GM21529 (cell line): Measurements from ENCODE around the gene ABHD2.
A peak's percentile ranks its signal among the peaks of the same experiment; 100 is the strongest.
"Not testable (repeated sequence)": the region's sequence is repeated elsewhere in the genome, so short reads cannot be mapped to it uniquely, and the experiment has no call there.

Experiments
- ATAC-seq: cut with Tn5 transposase; IDR thresholded peaks from one replicate; pipeline ENCODE4 v1.9.1; 2021; ENCODE audit not compliant: unreplicated experiment

Gene ABHD2

DNA sequence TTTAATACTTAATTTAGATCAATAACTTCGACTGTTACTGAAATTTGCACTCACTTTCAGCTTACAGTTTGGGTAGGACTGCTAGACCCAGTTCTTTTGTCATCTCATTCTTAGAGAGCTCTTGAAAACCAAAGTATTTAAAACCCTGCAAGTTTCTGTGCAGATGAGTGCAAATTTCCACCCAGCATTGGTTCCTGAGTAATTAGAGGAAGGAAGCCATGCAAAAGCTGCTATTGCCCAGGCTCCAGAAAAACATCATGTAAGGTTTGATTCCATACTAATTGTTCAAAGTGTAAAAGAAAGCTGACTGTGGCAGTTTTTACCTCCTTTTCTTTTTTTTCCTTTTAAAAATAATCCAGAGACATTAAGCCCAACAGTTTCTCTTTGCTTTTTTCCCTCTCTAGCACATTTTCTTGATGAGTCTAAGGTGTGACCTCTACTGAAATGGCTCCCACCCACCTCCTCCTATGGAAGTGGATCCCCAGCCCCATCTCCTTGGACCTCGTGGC is 30.3 kb downstream of the ABHD2 start:
- ATAC-seq: no peak

DNA sequence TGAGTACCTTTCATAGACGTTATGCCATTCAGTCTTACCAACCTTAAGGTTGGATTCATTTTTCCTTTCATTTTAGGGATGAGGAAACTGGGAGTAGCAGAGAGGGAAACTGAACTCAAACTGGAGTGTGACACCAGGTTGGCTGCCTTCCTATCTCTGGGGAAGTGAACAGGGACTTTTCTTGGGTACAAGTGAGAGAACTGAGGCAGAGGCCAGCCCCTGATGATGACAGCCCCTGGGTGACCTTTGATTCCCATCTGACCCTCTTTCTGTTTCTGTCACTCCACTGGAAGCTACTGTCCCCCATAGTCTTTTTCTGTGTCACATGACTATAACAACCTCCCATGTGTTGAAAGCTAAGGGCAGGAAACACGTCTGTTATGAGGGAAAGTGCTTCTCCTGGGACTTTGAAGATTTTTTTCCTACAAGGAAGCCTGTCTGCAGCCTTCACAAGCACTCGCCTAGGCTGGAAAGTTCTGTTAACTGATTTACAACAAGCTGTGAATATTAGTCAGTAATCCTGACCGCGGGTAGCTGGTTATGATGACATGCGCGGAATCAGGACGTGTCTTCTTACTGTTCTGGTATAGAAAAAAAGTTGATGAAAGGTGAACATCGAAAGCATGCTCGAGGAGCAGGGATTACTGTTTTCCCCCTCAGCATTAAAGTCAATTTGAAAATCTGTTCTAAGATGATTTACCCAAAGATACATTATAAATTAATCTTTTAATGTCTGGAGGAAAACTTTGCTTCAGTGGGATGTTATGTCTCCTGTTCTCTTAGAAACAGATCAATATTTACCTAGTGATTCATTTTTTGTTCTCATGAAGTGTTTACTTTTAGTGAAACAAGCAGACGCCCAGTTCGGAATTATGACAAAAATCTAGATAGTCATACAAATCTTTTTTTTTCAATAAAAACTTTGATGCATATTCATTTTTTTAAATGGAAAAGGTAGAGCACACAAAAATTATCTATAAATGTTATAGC is 31.5 kb downstream of the ABHD2 start:
- ATAC-seq: no peak

DNA sequence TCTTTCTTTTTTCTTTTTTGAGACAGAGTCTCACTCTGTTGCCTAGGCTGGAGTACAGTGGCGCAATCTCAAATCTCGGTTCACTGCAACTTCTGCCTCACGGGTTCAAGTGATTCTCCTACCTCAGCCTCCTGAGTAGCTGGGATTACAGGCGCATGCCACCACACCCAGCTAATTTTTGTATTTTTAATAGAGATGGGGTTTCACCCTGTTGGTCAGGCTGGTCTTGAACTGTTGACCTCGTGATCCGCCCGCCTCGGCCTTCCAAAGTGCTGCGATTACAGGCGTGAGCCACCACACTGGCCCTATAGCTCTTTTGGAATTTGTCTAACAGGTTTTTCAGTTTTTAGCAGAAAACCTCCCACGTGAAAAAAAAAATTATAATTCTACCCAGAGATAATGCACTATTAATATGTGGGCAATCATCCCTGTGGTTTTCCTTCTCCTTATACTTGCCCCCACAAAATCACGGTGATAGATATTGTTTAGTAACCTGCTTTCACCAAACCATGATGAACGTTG is 32.3 kb downstream of the ABHD2 start:
- ATAC-seq: not testable (repeated sequence)

DNA sequence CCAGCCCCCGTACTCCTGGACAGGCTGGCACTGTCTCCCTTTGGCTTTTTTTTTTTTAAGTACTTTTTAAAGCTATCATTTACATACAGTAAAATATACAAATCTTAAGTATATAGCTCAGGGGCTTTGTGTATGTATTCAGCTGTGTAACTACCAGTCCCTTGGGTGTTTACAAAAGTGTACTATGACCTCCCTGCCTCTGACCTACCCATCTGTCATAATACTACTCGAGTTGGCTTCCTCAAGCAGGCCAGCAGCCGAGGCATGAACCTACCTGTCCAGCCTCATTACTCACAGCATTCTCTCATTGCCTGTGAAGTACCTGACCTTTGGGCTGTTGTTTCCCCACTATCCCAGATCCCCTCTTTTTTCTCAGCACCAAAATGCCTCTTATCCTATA is 33.2 kb downstream of the ABHD2 start:
- ATAC-seq: no peak

DNA sequence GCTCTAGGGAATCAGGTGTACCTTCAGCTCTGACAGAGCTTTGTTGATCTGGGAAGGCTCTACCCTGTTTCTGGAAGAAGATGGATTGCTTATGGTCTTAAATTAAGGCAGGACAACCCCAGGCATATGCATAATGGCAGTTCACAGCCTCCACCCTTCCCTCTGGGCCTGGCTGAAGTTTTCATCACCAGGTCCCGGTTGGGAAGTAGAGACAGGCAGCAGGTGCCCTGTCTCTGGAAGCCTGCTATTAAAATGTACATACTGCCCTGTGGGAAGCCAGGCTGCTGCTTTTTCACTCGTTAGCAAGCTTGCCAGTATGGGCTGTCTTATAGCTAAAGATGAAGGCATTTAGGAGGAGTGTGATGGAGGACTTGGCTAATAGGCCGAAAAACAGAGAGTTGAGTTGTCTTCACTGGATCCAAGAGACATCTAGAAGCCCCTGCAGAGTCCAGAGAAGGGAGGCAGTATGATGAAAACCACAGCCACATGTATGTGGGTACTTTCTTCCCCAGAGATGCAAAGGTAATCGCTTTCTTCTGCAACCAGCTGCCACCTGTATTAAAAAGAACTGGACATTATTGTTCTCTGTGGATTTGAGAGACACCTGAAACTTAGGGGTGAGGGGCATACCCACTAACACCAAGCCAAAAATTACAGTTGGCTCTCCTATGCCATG is 34.4 kb downstream of the ABHD2 start:
- no peak for ATAC-seq

DNA sequence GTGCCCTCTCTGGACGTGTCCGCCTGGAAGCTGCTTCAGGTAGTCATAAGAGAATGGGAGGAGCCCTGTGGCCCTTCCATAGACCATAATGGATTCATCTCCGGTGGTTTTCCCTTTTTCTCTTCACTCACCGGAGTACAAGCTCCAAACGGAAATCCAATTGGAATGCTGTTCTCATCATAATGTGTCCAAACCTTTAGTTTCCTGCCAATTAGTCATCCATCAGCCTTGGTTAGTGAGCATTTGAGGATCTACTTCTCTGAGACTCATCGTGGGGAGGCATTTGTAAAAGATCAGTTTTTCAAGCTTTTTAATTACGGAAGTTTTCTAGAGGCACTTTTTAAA is 34.9 kb downstream of the ABHD2 start:
- no peak for ATAC-seq

DNA sequence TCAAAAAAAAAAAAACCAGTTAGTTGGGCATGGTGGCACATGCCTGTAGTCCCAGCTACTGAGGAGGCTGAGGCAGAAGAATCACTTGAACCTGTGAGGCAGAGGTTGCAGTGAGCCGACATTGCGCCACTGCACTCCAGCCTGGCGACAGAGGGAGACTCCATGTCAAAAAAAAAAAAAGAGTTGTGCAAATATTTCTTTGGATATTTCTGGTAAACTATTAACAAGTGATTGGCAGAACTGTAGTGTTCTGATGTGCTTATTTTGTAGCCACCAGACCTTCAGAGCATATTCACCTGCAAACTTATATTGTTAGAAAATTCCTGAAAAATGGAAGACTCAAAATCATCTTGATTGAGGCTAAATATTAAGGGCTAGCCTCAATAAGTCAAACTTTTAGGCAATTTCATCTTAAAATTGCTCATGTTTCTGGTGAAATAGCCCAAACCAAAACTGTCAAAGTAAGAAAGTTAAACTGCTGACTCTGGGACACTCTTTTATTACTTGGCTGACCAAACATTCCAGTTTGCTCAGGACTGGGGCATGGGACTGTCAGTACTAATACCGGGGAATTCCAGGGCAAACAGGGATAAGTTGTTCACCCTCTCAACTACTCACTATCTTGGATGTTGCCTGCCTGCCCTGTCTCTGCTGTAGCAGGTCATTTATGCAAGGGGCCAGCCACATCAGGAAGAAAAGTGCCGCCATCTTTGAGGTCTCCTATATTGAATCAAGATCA is 37.0 kb downstream of the ABHD2 start:
- no peak for ATAC-seq

DNA sequence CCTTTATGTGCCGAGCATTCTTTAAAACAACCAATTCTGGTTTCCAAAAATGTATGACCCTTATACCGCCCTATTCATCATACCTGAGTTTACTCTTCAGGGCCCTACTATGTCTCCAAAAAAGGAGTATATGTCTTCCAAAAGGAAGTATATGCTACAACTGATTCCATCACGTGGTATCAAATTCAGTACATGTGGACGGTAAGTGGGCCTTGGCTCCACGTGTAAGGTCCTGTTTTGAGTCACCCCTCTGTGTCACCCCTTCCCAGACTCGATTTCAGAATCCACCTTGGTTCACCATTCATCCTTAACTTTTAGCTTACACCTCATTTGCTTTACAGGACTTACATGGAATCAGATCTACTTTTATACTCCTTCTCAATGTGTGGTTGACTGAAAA is 37.8 kb downstream of the ABHD2 start:
- ATAC-seq: no peak

DNA sequence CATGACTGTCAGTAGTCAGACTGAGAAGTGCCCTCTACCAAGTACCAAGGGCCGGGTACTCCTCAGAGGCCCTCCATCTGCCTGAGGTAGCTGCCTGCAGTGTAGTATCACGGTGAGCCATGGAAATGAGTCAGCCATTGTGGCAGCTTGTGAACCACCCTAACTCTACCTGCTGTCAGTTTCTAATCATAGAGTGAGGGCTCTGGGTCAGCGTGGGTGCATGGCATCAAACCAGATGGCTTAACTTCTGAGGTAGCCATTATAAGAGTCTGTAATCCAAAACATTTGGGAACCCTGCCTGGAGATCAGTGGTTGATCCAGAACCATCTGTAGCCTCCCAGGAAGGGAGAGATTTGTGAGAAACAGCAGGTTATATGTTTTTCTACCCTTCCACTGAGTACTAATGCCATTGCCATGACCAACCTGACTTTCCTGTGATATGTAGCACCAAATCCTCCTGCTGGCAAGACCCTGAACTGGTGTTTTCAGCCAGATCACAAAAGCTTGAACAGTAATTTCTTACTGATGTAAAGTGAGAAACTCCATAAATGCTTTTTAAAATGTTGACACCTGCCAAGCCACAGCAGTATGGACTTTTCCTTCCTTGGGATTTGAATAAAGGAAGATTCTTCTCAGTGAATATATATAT is 38.9 kb downstream of the ABHD2 start:
- no peak for ATAC-seq

DNA sequence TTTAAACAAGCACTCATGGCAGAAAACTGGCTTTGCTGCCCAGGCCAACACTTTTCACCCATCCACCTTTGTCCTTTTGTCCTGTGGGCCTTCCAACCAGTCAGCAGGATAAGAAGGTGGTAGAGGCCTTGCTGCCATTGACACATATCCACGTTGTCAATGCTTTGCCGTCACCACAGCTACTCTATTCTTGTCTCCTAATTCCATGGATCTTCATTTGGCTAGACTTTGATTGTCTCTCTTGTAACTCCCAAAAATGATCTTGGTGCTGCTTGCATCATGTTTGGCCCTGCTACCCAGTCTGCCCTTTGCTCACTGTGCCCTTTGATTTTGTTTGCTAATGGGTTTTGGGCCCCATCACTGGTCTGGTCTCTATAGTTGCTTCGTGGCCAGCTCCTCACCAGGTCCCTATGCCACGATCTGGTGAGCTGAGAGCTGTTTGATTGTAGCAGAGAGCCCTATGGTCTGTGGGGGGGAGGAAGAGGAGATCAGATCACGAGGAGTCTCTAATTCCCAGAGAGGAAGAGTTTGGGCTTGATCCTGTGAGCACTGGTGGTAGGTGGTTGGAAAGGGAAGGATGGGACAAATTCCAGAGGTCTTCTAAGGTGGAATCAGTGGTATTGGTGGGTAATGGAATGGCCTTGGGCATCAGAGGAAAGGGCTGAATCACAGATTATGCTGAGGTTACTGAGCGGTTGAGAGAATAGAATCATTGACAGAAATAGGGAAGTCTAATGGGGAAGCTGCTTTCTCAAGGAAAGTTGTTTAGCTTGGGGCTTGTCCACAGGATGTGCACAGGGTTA is 40.3 kb downstream of the ABHD2 start:
- ATAC-seq: no peak

DNA sequence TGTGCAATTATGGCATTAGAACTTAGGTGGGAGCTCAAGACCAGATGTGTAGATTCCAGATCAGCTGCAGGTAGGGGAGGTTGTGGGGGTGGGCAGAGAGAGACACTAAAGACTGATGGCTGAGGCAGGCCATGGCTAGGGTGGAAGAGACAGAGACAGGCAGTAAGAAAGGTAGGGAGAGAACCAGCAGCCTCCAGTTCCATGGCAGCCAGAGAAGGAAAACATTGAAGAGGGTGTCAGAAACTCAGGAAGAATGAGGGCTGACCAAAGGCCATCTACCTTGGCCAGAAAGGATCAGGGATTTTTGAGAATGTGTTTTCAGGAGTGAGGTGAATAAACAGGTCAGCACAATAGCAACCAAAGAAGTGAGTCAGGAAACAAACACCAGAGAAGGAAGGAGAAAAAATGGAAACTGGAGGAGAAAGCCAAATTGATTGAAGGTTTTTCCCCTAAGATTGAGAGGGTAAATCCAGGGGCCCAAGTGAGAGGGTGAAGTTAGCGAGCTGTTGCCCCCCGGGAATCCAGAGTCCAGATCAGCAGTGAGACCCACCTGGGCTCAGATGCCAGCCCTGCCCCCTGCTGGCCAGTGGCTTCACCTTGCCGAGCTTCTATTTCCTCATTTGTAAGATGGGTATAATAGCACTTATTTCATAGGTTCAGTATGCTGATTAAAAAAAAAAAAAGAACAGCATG is 41.0 kb downstream of the ABHD2 start:
- ATAC-seq: no peak

DNA sequence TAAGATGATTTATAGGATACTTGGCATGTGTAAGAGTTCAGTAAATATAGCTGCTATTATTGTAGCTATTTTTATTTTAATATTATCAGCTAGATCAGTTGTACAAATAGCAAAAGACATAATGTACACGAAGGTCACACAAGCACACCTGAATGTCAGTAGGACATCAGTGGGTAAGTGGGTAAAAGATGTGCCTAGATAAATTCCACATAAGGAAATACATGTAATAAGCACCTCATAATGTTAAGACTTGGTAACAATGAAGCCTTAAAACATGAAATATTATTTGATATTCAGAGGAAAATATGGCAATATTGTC is 41.5 kb downstream of the ABHD2 start:
- no peak for ATAC-seq

DNA sequence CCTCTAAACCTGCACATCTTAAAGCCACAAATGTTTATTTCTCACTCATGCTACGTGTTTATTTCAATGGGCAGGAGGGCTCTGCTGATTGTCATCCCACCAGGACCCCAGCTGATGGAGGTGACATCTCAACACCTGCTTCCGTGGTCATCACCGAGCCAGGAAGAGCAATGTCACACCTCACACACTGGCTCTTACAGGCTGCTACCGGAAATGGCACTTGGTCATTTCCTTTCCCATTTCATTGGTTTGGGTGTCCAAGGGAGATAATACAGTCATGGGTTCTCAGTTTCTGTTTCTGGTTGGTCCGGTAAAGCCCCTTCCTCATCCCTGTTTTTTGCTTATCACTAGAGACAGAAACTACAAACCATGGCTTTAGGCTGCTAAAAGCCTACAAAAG is 41.9 kb downstream of the ABHD2 start:
- ATAC-seq: peak; percentile 86

DNA sequence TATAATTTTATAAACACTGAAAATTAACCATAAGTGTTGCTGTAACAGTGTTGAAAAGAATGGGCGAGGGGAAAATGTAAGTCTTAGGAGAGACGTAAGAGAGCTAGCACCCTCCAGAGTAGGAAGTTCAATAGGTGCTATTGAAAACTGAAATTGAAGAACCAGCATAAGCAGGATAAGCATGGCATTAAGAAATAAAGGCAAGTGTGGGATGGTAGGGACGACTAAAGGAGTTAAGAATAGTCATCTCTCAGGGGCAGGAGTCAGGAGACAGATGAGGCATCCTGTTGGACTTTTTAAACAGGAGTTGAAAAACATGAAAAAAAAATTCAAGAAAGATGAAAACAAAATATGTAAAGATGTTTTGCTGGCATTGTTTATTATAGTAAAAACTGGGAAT is 43.5 kb downstream of the ABHD2 start:
- no peak for ATAC-seq

DNA sequence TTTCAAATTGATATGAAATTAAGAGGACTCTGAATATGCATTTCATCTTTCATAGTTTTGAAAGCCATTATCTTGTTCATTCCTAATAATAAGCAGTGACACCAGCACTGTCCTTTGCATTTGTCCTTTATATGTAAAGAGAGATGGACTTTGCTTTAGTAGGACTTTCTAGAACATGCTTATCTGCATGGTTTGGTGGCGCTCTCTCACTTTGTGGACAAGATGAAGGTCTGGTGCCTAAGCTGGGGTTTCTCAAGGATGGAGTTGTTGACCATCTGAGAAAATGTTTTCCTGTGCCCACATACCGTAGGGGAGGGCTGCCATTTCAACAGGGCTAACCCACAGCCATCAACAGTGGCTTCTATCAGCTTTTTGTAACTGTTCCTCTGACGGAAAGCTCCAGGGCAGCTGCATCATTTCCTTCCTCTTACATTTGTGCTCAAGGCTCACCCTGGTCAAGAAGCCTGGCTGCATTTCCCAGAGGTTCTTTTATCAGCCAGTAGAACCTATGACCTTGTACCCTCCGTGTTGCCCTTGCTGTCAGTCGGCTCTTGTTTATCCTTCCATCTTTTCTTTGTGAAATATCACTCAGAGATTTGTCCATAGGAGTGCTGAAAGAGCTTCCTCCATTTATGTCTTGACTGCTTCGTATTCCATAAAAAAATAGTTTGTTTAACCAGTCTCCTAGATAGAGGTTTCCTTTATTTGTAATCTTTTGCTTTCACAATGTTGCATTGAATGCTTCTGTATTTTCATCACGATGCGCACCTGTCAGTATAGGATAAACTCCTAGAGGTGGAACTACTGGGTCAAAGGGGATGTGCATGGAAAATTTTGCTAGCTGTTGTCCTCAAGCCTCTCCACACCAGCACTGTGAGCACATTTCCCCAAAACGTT is 44.6 kb downstream of the ABHD2 start:
- ATAC-seq: no peak

DNA sequence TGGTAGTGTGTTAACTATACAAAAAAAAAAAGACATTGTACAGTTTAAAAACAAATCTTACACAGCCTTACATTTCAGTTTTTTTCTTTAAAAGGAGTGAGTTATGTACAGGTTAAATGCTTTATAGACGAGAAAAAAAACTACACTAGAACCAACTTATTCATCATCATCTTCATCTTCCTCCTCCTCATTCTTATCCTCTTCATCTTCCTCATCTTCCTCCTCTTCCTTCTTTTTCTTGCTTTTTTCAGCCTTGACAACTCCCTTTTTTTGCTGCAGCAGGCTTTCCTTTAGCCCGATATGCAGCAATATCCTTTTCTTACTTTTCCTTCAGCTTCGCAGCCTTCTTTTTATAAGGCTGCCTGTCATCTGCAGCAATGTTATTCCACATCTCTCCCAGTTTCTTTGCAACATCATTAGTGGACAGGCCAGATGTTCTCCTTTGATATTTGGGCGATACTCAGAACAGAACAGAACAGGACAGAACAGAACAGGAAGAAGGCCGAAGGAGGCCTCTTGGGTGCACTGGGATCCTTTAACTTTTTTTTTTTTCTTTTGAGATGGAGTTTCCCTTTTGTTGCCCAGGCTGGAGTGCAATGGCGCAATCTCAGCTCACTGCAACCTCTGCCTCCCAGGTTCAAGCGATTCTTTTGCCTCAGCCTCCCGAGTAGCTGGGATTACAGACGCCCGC is 47.3 kb downstream of the ABHD2 start:
- ATAC-seq: not testable (repeated sequence)

DNA sequence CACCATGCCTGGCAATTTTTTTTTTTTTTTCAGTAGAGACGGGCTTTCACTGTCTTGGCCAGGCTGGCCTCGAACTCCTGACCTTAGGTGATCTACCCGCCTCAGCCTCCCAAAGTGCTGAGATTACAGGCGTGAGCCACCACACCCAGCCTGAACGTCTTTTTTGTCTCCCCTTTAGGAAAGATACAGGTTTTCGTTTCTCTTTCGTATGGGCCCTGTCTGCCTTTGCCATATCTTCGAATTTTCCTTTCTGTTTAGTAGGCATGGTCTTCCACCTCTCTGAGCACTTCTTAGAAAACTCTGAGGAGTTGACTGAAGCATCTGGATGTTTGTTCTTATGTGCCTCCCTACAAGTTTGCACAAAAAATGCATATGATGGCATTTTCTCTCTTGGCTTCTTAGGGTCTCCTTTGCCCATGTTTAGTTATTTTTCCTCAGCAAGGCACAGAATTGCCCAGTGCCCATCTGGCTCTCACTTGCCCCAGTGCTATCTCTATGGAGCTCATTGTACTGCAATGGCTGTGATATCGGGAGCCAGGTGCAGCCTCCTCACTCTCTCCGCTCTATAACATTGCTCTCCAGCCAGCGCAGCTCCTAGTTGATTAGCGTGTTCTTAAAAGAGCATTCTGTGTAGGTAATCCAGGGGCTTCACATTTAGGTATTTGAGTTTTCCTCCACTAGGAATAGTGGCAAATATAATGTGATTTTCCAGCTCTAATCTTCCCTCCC is 48.0 kb downstream of the ABHD2 start:
- ATAC-seq: no peak
